Neural progenitor cell (in vitro differentiated cells): ENCODE data around the gene ARHGAP19.
"Not testable (repeated sequence)": the region's sequence is repeated elsewhere in the genome, so short reads cannot be mapped to it uniquely, and the experiment has no call there.

ENCODE experiments used
- EZH2 ChIP-seq: fragments of 200-600 bp; sonication (generic); IDR thresholded peaks from 2 replicates; pipeline ENCODE4 v1.6.1; 2017; ENCODE audit warnings: antibody characterized with exemption, mild to moderate bottlenecking, moderate library complexity
- EZH2phosphoT487 ChIP-seq: fragments of 200-600 bp; sonication (generic); IDR thresholded peaks from 2 replicates; pipeline ENCODE4 v1.6.1; 2017; ENCODE audit warnings: antibody characterized with exemption
- TF ChIP-seq, protein P1 (sequence below): fragments of 200-600 bp; sonication (generic); IDR thresholded peaks from 2 replicates; pipeline ENCODE4 v1.5.1; 2017; ENCODE audit warnings: antibody characterized with exemption, mild to moderate bottlenecking

DNA sequence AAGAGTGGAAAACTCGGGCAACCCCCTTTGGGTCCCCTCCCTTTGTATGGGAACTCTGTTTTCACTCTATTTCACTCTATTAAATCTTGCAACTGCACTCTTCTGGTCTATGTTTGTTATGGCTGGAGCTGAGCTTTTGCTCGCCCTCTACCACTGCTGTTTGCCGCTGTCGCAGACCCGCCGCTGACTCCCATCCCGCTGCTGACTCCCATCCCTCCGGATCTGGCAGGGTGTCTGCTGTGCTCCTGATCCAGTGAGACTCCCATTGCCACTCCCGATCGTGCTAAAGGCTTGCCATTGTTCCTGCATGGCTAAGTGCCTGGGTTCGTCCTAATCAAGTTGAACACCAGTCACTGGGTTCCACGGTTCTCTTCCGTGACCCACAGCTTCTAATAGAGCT is 2.4 kb downstream of the ARHGAP19 start:
- TF ChIP-seq, protein P1, sequence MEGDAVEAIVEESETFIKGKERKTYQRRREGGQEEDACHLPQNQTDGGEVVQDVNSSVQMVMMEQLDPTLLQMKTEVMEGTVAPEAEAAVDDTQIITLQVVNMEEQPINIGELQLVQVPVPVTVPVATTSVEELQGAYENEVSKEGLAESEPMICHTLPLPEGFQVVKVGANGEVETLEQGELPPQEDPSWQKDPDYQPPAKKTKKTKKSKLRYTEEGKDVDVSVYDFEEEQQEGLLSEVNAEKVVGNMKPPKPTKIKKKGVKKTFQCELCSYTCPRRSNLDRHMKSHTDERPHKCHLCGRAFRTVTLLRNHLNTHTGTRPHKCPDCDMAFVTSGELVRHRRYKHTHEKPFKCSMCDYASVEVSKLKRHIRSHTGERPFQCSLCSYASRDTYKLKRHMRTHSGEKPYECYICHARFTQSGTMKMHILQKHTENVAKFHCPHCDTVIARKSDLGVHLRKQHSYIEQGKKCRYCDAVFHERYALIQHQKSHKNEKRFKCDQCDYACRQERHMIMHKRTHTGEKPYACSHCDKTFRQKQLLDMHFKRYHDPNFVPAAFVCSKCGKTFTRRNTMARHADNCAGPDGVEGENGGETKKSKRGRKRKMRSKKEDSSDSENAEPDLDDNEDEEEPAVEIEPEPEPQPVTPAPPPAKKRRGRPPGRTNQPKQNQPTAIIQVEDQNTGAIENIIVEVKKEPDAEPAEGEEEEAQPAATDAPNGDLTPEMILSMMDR, result not testable (repeated sequence)
- not testable (repeated sequence) for TF ChIP-seq EZH2, EZH2phosphoT487
